ENCODE results near the gene GALK1. TPM values are rescaled to one million over a fixed set of nuclear protein-coding genes. Genes with fewer than 3 reads are reported as not detected.

GALK1 gene
- total and polyA plus RNA-seq, 9 of the 15 experiments (the other 6 are each of a cell fraction or from before 2014, with no cell fraction given): 0.45 to 51.6 (median 17.4) TPM

DNA sequence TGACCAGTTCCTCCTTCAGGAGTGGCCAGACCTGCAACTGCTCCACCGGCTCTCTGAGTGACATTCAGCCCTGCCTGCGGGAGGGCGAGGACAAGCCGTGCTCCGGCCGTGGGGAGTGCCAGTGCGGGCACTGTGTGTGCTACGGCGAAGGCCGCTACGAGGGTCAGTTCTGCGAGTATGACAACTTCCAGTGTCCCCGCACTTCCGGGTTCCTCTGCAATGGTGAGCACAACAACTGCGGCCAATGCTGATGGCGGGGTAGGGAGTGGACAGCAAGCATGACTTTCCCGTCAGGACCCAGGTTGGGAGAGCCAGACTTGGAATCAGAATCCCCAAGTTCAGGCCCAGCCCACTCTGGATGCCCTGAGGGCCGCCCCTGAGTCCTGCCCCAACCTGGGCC lies 31.5 kb downstream of the GALK1 start:
- FAIRE-seq: no peak

More for the DNA sequence above, 31.5 kb downstream of the GALK1 start:
- H3K79me2 ChIP-seq (ENCODE audit: control insufficient read depth, insufficient read depth, low read length): no peaks in the 10 kb centered on the region
- H2AFZ ChIP-seq (ENCODE audit: low read depth, low read length): no peak overlapping the region
- H3K9me3 ChIP-seq (replicated peaks; ENCODE audit: control insufficient read depth, insufficient read depth, low read depth, low read length): no peaks in the 10 kb centered on the region
- in situ Hi-C loops (cut with MboI): no loop called here
- POLR2A ChIA-PET: interaction anchor here (0.5 kb wide), 1 partner anchor 99 kb away, joined by 3 read pairs; no protein-coding TSS in a partner anchor
- no TSS peak for BruUV-seq (replicated peaks)
- CTCF ChIA-PET (ENCODE audit: low intra/inter-chr PET ratio): no interaction called here
- peaks cover 0 to 20% of the 10 kb centered on the region in 2 experiments; a peak in 3 of 5 replicates for H3K27me3 ChIP-seq (ENCODE audit: control insufficient read depth in 2 of 2, insufficient read depth in 2 of 2, low read length in 2 of 2)
- DNase-seq (ENCODE audit: extremely low read depth in 1 of 4, low spot score in 3 of 4) (no peak), ATAC-seq (no peak)
- H4K20me1 ChIP-seq (replicated peaks; ENCODE audit: control insufficient read depth, insufficient read depth, low read length): no peaks in the 10 kb centered on the region
- no peak overlapping the region for H3K4me2 ChIP-seq (ENCODE audit: insufficient read depth, low read length)
- peak overlapping the region in 1 of 2 experiments; percentile 10; a peak in 1 of 4 replicates for H3K9ac ChIP-seq (ENCODE audit: insufficient read depth in 1 of 2, low read depth in 2 of 2, low read length in 2 of 2)
- 56% methylated on average over 18 of the region's 18 CpGs for WGBS (ENCODE audit: insufficient coverage, low coverage, missing lambda C conversion rate)
- peaks cover 0 to 49% of the 10 kb centered on the region in 2 experiments; a peak in 2 of 5 replicates for H3K4me1 ChIP-seq (replicated peaks in 1 of 2; ENCODE audit: control insufficient read depth in 2 of 2, insufficient read depth in 2 of 2, low read length in 2 of 2)
- no peak overlapping the region for H3K27ac ChIP-seq (ENCODE audit: extremely low read depth, low read depth, low read length)
- intact Hi-C loops (cut with micrococcal nuclease): no loop called here
- TF ChIP-seq EWSR1 (IDR thresholded peaks at IDR 0.05; ENCODE audit: borderline replicate concordance, low read depth, partially characterized antibody) (no peak), ATF1 (CRISPR knock-in tag; IDR thresholded peaks at IDR 0.05) (no peak), ATF1 (tag; IDR thresholded peaks at IDR 0.05) (no peak), ETV1 (tag; conservative IDR thresholded peaks at IDR 0.05; ENCODE audit: low read depth) (no peak), KDM1A (IDR thresholded peaks at IDR 0.05) (no peak), CHD1 (IDR thresholded peaks at IDR 0.05; ENCODE audit: low read length) (no peak), MBD2 (IDR thresholded peaks at IDR 0.05; ENCODE audit: borderline replicate concordance, low read depth) (no peak), SRSF9 (IDR thresholded peaks at IDR 0.05; ENCODE audit: borderline replicate concordance, low read depth, low read length) (no peak), GABPB1 (CRISPR knock-in tag; IDR thresholded peaks at IDR 0.05) (no peak), ZNF518B (CRISPR knock-in tag; IDR thresholded peaks at IDR 0.05) (no peak)
- TF ChIP-seq, protein P1, sequence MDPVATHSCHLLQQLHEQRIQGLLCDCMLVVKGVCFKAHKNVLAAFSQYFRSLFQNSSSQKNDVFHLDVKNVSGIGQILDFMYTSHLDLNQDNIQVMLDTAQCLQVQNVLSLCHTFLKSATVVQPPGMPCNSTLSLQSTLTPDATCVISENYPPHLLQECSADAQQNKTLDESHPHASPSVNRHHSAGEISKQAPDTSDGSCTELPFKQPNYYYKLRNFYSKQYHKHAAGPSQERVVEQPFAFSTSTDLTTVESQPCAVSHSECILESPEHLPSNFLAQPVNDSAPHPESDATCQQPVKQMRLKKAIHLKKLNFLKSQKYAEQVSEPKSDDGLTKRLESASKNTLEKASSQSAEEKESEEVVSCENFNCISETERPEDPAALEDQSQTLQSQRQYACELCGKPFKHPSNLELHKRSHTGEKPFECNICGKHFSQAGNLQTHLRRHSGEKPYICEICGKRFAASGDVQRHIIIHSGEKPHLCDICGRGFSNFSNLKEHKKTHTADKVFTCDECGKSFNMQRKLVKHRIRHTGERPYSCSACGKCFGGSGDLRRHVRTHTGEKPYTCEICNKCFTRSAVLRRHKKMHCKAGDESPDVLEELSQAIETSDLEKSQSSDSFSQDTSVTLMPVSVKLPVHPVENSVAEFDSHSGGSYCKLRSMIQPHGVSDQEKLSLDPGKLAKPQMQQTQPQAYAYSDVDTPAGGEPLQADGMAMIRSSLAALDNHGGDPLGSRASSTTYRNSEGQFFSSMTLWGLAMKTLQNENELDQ (CRISPR knock-in tag; IDR thresholded peaks at IDR 0.05; ENCODE audit: borderline replicate concordance): no peak
- H3K9me1 ChIP-seq (ENCODE audit: control insufficient read depth, insufficient read depth, low read length): no peaks in the 10 kb centered on the region
- no peak overlapping the region for H3K4me3 ChIP-seq
- no peaks in the 10 kb centered on the region for H3K36me3 ChIP-seq (ENCODE audit: control insufficient read depth, insufficient read depth, low read length)

Measured in K562 (cell line).